Heart left ventricle (tissue), 13 donors: Measurements from ENCODE around the gene EVA1A.

Source experiments
- CTCF ChIP-seq, 12 donors: fragments of 200-600 bp; sonication (generic) in 4 of 12; IDR thresholded peaks; one replicate each; pipeline versions ENCODE4 v1.5.0 to v1.8.0; 2018 to 2022; ENCODE audit warnings: antibody characterized with exemption in 12 of 12, mild to moderate bottlenecking in 5 of 12
- POLR2A ChIP-seq, 2 donors: fragments of 450-650 bp; IDR thresholded peaks; one replicate each; pipeline ENCODE4 v1.6.1; 2017; ENCODE audit warnings: antibody characterized with exemption in 2 of 2, mild to moderate bottlenecking in 2 of 2, moderate library complexity in 2 of 2
- donor health status: ischemic (EF 13 %, LVEDD 7.1; RV severe dilation, severe dysfunction).
- donor health status: DM: no; HTN: yes; CAD: no.
- donor health status: DM: no; HTN: no; CAD: no.
- donor health status: ischemic (EF 25% LVEDD 6.9; RV normal size, moderate dysfunction).
- donor health status: ischemic (EF 25% LVEDD 5.7; RV mildly dilated, moderate dysfunction).
- donor health status: ischemic (EF 35%, LVEDD 5.7; RV mildly dilated, moderate dysfunction).
- donor health status: nonischemic (EF 11% LVEDD 7.7; RV severe dilation, severe dysfunction).
- donor health status: DM: yes; HTN: yes; CAD: no.
- donor health status: PGD.
- donor health status: ischemic (EF 29% LVEDD 5.4; RV normal size, mild dysfunction).
- donor health status: nonischemic (EF 23%, LVEDD 6.1; RV moderate dilation, normal function).

- TF ChIP-seq CTCF (IDR thresholded peaks at IDR 0.05) (no peak), POLR2A (IDR thresholded peaks at IDR 0.05) (no peak)
Measured at GRCh38 chr2:75558136-75558535, 2.6 kb downstream of the EVA1A start.
